ENCODE measurements around the gene COX7C. TPM values are rescaled to one million over a fixed set of nuclear protein-coding genes. Genes with fewer than 3 reads are reported as not detected.
"Not testable (repeated sequence)": the region's sequence is repeated elsewhere in the genome, so short reads cannot be mapped to it uniquely, and the experiment has no call there.

Gene COX7C
- total and polyA plus RNA-seq, 9 of the 15 experiments (the other 6 are each of a cell fraction or from before 2014, with no cell fraction given) = 576 to 1,783 (median 996) TPM

GRCh38 chr5:86660771-86661170 is 43.0 kb downstream of the COX7C start:
- TF ChIP-seq SPI1 (IDR thresholded peaks at IDR 0.05; ENCODE audit: borderline replicate concordance, low read depth, low read length) (peak; percentile 23; the same call in 1 of the 2 replicates), SMARCE1 (IDR thresholded peaks at IDR 0.05) (peak; percentile 22; the same call in 1 of the 2 replicates), TAL1 (IDR thresholded peaks at IDR 0.05) (peak; percentile 63), TEAD4 (IDR thresholded peaks at IDR 0.05; ENCODE audit: low read length) (peak; percentile 44; the same call in 1 of the 2 replicates), ARID1B (IDR thresholded peaks at IDR 0.05) (peak; percentile 51), CBFA2T3 (IDR thresholded peaks at IDR 0.05) (peak; percentile 29; the same call in 1 of the 2 replicates), NCOR1 (IDR thresholded peaks at IDR 0.05) (peak; percentile 20; the same call in 1 of the 2 replicates), TCF3 (CRISPR knock-in tag; IDR thresholded peaks at IDR 0.05) (peak; percentile 52; the same call in 1 of the 2 replicates), CBFA2T2 (conservative IDR thresholded peaks at IDR 0.05) (0 out of 2 replicates have a peak, but pooled peaks have one; percentile 17)
- H3K79me2 ChIP-seq (ENCODE audit: control insufficient read depth, insufficient read depth, low read length); H3K9me1 ChIP-seq (ENCODE audit: control insufficient read depth, insufficient read depth, low read length); H3K4me3 ChIP-seq; BruUV-seq (replicated peaks); CTCF ChIA-PET (ENCODE audit: low intra/inter-chr PET ratio); H3K9ac ChIP-seq (ENCODE audit: insufficient read depth in 1 of 2, low read depth in 2 of 2, low read length in 2 of 2); H3K4me1 ChIP-seq (replicated peaks in 1 of 2; ENCODE audit: control insufficient read depth in 2 of 2, insufficient read depth in 2 of 2, low read length in 2 of 2); ATAC-seq; H3K36me3 ChIP-seq (ENCODE audit: control insufficient read depth, insufficient read depth, low read length); H3K27me3 ChIP-seq (ENCODE audit: control insufficient read depth in 2 of 2, insufficient read depth in 2 of 2, low read length in 2 of 2); intact Hi-C loops (cut with micrococcal nuclease); H3K4me2 ChIP-seq (ENCODE audit: insufficient read depth, low read length); H4K20me1 ChIP-seq (replicated peaks; ENCODE audit: control insufficient read depth, insufficient read depth, low read length); in situ Hi-C loops (cut with MboI); H2AFZ ChIP-seq (ENCODE audit: low read depth, low read length); H3K9me3 ChIP-seq (replicated peaks; ENCODE audit: control insufficient read depth, insufficient read depth, low read depth, low read length); H3K27ac ChIP-seq (ENCODE audit: extremely low read depth, low read depth, low read length); TF ChIP-seq TEAD4 (CRISPR knock-in tag; IDR thresholded peaks at IDR 0.05; ENCODE audit: borderline replicate concordance): not testable (repeated sequence)
- DNase-seq (ENCODE audit: extremely low read depth in 1 of 4, low spot score in 3 of 4) (peak in 1 of 4 experiments; percentile 3), FAIRE-seq (peak; percentile 42)
- WGBS (ENCODE audit: insufficient coverage, low coverage, missing lambda C conversion rate) = 0% methylated on average over 2 of the region's 2 CpGs
- POLR2A ChIA-PET = interaction anchor here (1.1 kb wide), 1 partner anchor 16 kb away, joined by 4 read pairs; no protein-coding TSS in a partner anchor
